G401.6 (cell line): ENCODE data around the gene C1orf115.
A peak's percentile ranks its signal among the peaks of the same experiment; 100 is the strongest.
"Not testable (repeated sequence)": the region's sequence is repeated elsewhere in the genome, so short reads cannot be mapped to it uniquely, and the experiment has no call there.

ENCODE experiments used
- FAIRE-seq: peaks from 2 replicates; lab custom pipeline; 2012; peaks lifted over from hg19 to GRCh38; lab: Jason Lieb, UNC

Gene C1orf115

GRCh38 chr1:220726634-220727033 lies 36.5 kb downstream of the C1orf115 start:
- FAIRE-seq = no peak

- FAIRE-seq = no peak
These were observed 37.4 kb downstream of the C1orf115 start for GRCh38 chr1:220727519-220727918.

- no peak for FAIRE-seq
These were observed 40.3 kb downstream of the C1orf115 start for GRCh38 chr1:220730486-220730885.

- no peak for FAIRE-seq
These were observed 42.0 kb downstream of the C1orf115 start for GRCh38 chr1:220732137-220732536.

- no peak for FAIRE-seq
These were observed 42.5 kb downstream of the C1orf115 start for GRCh38 chr1:220732621-220733020.

- peak; percentile 37 for FAIRE-seq
These were observed 43.0 kb downstream of the C1orf115 start for GRCh38 chr1:220733086-220733601.

- FAIRE-seq = no peak
These were observed 44.6 kb downstream of the C1orf115 start for GRCh38 chr1:220734571-220735326.

GRCh38 chr1:220736283-220736682 lies 46.1 kb downstream of the C1orf115 start:
- FAIRE-seq = not testable (repeated sequence)

GRCh38 chr1:220741349-220741748 lies 51.2 kb downstream of the C1orf115 start:
- no peak for FAIRE-seq

GRCh38 chr1:220741825-220742224 lies 51.7 kb downstream of the C1orf115 start:
- FAIRE-seq = no peak

GRCh38 chr1:220742520-220742919 lies 52.4 kb downstream of the C1orf115 start:
- no peak for FAIRE-seq

GRCh38 chr1:220746851-220747250 lies 56.7 kb downstream of the C1orf115 start:
- FAIRE-seq = no peak

GRCh38 chr1:220747437-220748088 lies 57.4 kb downstream of the C1orf115 start:
- no peak for FAIRE-seq

GRCh38 chr1:220748089-220748934 lies 58.1 kb downstream of the C1orf115 start, which contains the start of gene MTARC2:
Gene MTARC2 (plus strand): TSS chr1:220748322. CDS start chr1:220748532, 210 bp downstream.
- no peak for FAIRE-seq
